ENCODE measurements around the gene G6PC1.
A peak's percentile ranks its signal among the peaks of the same experiment; 100 is the strongest.

The G6PC1 gene

GRCh38 chr17:42937712-42938596 lies 37.4 kb downstream of the G6PC1 start:
- peak in 1 of 2 donors; percentile 13 for DNase-seq (ENCODE audit: low read depth in 2 of 2)

- no peak for DNase-seq (ENCODE audit: low read depth in 2 of 2)
These were observed 43.6 kb downstream of the G6PC1 start for GRCh38 chr17:42944211-42944610.

- DNase-seq (ENCODE audit: low read depth in 2 of 2) = no peak
These were observed 46.2 kb downstream of the G6PC1 start for GRCh38 chr17:42946812-42947211.

- DNase-seq (ENCODE audit: low read depth in 2 of 2) = no peak
These were observed 49.6 kb downstream of the G6PC1 start for GRCh38 chr17:42950044-42950783.
